ENCODE data around the gene CRACDL.
"Not testable (repeated sequence)": the region's sequence is repeated elsewhere in the genome, so short reads cannot be mapped to it uniquely, and the experiment has no call there.

GRCh38 chr2:98899703-98900078 is 36.3 kb downstream of the CRACDL start:
- not testable (repeated sequence) for TF ChIP-seq GLIS3 (CRISPR knock-in tag; IDR thresholded peaks at IDR 0.05); ZFP30 (CRISPR knock-in tag; IDR thresholded peaks at IDR 0.05); RARB (CRISPR knock-in tag; IDR thresholded peaks at IDR 0.05); TCF4 (CRISPR knock-in tag; IDR thresholded peaks at IDR 0.05; ENCODE audit: borderline replicate concordance); CSRNP3 (CRISPR knock-in tag; IDR thresholded peaks at IDR 0.05); PATZ1 (CRISPR knock-in tag; IDR thresholded peaks at IDR 0.05; ENCODE audit: borderline replicate concordance); ZC3H10 (CRISPR knock-in tag; IDR thresholded peaks at IDR 0.05); PPARA (CRISPR knock-in tag; IDR thresholded peaks at IDR 0.05; ENCODE audit: borderline replicate concordance); POU6F1 (CRISPR knock-in tag; IDR thresholded peaks at IDR 0.05; ENCODE audit: borderline replicate concordance, low read depth); CREB5 (CRISPR knock-in tag; IDR thresholded peaks at IDR 0.05; ENCODE audit: low read depth); ZFP3 (CRISPR knock-in tag; IDR thresholded peaks at IDR 0.05); ZNF565 (CRISPR knock-in tag; conservative IDR thresholded peaks at IDR 0.05; ENCODE audit: low read depth); ISL1 (CRISPR knock-in tag; IDR thresholded peaks at IDR 0.05); ARNTL (CRISPR knock-in tag; IDR thresholded peaks at IDR 0.05; ENCODE audit: borderline replicate concordance, low read depth)

Measured in SK-N-SH treated with all-trans-retinoic acid at 6 μM for 48 hours (cell line).